AG08395 (cell line): Measurements from ENCODE around the gene CPT1A.

Experiments used
- DNase-seq: peaks from one replicate; pipeline ENCODE4 v3.0.0; 2012; ENCODE audit warnings: mixed read lengths, low spot score

CPT1A gene

DNA sequence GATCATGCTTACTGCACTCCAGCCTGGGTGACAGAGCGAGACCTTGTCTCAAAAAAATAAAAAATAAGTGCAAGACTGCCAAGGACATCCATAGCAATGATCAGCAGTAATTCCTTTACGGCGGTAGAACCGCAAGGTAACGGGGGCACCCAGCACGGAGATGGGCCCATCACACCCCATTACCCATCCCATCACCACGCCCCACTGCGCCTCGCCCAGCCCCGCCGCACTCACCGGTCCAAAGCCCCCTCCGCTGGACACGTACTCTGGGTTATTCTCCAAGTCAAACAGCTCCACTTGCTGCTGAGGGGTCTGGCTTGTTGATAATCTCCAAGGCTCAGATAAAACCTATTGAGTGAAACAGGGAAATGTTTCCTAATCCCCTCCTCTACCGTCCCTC lies 81.7 kb downstream of the CPT1A start:
- DNase-seq = no peak

DNA sequence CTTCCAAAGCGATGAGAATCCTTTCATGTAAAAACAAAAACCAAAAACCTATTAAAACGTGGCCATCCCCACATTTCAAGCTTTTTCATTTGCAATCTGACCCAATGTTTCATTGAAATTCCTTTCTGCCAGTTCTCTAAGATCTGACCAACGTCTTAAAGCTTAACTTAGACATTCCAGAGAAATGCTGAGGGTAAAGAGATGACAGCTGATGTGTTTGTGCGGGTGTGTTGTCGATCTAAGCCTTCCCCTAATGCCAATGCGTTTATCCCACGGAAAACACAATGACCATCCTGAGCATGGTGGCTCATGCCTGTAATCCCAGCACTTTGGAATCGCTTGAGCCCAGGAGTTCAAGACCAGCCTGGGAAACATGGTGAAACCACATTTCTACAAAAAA lies 84.0 kb downstream of the CPT1A start:
- DNase-seq = no peak

DNA sequence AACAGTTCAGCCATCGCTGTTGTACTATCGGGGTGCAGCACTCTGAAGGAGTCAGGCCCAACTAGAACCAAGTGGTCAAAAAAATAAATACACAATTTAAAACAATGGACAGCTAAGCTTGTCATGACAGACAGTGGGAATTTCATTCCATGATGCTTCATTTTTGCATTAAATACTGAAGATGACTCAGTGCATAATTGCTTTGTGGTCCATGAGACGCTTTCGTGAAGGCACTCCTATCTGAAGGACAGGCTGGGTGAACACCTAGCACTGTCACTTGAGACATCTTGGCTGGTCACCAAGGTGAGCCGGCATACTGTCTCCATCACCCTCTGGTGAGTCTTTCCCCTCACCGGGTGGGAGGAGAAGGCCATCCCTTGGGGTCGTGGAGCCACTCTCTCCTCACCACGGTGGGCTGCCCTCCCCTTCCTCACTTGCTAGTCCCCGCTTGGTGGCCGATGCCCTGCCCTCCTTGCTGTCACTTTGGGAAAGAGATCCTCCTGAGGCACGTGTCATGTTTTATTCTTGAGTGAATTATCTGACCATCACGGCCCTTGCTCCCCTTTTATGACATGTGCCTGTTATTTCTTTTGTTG lies 85.4 kb downstream of the CPT1A start:
- DNase-seq = no peak

DNA sequence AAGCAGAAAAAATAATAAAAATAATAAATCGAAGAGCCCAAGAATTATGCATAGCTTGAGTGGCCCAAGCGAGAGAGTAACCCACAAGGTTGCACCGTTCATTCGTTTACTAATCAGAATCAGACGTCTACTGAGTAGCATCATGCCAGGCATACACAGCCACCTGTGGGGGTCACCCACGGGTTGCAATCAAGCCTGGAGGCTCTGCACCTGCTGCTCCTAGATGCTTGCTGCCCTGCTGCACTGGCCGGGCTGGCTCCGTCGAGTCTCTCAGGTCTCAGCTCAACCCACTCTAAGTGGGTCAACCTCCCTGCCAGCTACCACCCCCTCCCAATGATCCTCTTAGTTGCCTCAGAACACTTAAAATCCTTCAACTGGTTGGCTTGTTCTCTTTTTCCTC lies 88.4 kb downstream of the CPT1A start:
- DNase-seq = no peak

DNA sequence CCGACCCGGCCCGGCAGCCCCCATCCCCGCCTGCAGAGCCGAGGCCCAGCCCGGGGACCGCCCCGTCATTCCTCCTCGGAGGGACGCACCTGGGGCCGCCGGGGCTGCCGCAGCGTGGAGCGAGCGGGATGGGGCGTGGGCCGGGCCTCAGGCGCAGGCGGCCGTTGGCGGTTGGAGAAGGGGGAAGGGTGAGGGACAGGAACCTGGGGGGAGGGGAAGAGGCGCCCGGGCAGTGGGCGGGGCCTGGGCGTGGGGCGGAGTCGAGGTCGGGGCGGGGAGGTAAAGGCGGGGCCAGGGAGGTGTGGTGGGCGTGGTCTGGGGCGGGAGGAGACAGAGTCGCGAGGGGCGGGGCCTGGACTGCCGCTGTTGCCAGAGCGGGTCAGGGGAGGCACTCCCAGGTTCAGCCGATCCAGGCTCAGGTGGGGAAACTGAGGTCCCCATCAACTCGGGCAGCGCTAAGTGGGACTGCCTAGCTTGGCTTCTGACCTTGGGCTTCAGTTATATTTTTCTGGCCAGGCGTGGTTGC lies 90.3 kb downstream of the CPT1A start, which contains the start of gene TESMIN:
TSS of gene TESMIN (minus strand) at position 190 of the 526 bp plus-strand sequence. CDS start 860 bp downstream, outside the sequence.
- DNase-seq = peak; percentile 94

DNA sequence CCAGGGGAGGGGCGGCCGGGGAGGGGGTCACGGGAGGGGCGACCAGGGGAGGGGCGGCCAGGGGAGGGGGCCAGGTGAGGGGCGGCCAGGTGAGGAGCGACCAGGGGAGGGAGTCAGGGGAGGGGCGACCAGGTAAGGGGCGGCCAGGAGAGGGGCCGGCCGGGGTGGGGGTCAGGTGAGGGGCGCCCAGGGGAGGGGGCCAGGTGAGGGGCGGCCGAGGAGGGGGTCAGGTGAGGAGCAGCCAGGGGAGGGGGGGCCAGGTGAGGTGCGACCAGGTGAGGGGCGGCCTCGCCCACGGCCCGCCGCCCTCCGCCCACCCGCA lies 90.8 kb downstream of the CPT1A start:
- no peak for DNase-seq

DNA sequence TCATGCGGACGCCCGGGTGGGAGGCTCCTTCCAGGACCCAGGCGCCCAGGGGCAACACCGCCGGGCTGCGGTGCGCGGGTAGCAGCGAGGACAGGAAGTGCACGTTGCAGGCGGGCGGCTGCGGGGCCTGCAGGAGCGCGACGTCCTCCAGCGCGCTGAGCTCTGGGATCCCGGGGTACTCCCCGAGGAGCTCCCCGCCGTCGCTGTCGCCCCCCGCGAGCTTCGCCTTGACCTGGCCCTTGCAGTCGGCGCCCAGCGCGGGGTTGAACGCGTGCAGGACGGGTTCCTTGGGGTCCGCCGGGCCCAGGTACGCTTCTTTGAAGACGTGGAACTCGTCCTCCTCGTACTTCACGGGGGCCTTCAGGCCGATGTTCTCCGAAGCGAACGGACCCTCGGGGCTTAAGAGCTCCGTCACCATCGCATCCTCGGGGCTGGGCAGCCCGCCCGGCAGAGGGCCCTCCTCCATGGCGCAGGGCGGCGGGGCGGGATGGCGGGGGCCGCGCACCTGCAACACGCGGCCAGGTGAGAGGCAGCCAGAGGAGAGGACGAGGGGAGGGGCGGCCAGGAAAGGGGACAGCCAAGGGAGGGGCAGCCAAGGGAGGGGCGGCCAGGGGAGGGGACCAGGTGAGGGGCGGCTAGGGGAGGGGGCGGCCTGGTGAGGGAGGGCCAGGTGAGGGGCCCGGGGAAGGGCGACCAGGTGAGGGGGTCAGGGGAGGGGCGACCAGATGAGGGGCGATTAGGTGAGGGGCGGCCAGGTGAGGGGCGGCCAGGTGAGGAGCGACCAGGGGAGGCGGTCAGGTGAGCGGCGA lies 91.3 kb downstream of the CPT1A start:
- DNase-seq = no peak

DNA sequence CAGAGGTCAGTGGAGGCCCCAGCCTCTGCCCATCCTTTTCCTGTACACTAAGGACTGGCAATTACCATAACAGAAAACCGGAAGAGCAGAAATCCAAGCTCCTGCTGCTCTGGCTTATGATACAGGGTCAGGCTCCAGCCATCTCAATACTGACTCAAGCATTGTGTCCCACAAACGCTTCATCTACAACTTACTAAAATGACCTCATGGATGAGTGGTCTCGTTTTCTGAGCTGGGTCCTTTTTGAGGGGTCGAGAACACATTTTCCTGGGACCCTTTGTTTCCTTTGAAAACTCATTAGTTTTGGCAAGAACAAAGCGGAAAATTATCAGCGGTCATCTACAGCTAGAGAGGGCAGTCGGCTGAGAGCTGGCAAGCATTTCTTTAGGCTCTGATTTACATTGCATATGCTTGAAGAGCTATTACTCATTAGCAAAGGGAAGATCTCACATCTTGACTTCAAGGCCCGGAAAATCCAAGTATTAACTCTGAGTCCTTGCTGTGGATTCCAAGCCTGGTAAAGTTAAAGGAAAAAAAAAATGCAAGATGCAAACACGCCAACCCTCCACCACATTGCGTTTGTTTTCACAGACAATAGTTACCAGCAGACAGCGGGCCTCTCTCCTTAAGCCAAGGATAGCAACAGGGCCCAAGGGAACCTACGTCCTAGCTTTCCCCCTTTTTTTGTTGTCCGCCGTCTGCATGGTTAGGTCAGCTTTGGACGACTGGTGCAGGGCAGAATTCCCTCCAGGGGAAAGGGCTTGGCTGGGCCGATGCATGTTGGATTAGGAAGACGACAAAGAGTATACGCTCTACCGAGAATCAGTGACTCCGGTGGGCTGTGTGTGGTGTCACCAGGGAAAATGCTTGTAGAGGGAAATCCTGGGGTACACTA lies 92.2 kb downstream of the CPT1A start:
- DNase-seq = no peak

DNA sequence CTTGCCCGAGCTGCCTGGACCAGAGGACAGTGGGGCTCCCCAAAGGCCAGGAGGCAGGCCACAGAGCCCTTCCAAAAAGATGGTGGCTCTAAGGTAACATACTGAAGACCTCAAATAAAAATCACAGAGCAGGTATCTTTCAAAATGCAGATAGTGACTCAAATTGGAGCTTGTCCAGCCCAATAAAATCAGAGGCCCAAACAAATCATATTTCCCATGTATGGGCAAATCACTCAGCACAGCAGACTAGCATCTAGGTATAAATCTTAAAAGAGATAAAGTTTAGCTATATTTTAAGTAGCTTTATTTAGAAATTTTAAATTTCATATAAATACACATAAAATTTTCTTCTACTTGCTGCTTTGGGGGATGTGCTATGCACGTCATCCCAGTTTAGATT lies 93.7 kb downstream of the CPT1A start:
- DNase-seq = no peak

DNA sequence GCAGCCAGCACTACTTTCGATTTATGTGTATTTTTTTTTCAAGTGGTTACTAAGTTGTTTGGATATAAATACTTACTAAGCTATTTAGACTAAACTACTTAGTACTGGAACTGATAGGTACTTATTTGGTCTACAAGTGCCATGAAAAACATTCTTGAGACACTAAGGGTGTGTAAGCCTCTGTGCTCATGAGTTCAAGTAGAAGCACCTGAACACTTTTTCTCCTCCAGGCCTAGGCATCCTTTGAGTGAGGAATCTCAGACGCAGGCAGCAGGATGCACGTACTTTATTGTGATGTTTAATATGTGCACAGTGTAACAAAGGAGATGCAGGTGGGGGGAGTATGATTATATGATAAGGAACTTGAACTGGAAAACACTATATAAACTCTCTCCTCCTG lies 98.2 kb downstream of the CPT1A start:
- no peak for DNase-seq

DNA sequence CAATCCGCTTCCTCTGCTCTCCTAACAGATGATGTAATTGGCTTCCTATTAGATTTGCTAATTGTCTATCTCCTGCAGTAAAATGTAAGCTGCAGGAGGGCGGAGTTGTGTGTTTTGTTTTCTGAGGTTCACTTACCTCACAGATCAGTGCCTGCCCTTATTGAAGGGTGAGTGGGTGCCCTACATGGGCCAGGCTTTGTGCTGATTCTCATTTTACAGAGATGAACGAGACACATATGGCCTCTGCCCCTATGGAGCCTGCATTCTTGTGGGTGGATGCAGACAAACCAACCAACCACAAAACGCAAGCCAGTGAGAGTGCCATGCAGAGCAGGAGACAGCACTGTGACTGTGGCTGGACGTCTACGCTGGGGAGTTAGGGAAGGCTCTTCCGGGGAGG lies 100.3 kb downstream of the CPT1A start:
- no peak for DNase-seq

DNA sequence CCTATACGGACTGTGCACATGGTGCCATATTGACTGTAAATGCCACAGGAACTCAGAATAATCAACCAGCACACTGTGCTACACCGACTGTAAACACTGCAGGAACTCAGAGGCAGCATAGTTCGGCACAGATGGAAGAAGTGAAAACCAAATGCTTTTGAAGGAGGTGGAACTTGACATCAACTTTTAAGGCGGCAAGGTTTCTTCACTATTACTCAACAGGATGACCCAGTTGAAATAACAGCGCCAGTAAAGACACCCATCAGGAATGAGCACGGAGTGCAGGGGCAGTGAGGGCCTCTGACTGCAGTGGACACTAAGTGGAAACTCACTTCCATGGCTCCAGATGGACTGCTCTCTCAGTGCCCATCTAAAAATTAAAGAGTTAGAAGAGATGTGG lies 106.1 kb downstream of the CPT1A start:
- DNase-seq = no peak

DNA sequence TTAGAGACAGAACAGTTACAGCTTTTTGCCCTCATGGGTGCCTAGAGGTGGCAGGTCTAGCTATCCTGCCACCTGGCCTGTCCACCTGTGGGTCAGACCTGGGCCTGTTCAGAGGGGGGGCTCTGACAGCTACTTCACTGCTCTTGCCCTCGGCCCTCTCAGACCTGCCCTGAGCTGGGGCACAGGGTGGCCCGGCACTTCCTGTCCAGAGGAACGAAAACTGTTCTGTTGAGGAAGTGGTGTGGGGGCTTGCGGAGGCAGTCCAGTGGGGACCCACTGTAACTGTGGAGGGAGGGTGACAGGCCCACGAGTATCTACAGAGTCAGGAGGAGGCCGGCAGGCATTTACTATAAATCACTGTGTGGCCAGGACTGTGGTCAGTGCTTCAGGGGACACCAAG lies 106.6 kb downstream of the CPT1A start:
- DNase-seq = no peak

DNA sequence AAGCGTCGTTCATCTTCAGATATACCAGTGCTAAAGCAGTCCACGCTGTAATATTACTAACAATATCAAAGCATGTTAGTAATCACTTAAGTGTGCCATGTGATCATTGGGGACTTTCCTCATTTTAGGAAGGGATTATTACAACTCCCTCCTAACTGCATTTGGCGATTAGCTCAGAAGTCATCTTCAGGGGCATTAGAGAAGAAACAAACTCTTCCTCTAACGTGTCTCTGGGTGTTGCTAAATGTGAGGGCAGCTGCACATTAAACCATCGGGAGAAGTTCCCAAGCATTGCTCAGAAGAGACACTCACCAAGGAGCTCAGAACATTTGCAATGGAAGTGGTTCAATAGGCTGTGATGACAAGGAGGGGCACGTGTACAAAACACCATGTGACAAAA lies 107.6 kb downstream of the CPT1A start:
- no peak for DNase-seq

DNA sequence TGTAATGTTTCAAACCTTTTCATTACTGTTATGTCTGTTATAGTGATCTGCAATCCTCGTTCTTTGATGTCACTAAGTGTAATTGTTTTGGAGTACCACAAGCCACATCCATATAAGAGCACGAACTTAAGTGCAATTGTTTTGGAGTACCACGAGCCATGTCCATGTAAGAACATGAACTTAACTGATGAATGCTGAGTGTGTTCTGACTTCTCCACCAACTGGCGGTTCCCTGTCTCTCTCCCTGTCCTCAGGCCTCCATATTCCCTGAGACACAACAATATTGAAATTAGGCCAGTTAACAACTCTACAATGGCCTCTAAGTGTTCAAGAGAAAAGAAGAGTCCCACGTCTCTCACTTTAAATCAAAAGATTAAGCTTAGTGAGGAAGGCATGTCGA lies 113.9 kb downstream of the CPT1A start:
- DNase-seq = no peak

DNA sequence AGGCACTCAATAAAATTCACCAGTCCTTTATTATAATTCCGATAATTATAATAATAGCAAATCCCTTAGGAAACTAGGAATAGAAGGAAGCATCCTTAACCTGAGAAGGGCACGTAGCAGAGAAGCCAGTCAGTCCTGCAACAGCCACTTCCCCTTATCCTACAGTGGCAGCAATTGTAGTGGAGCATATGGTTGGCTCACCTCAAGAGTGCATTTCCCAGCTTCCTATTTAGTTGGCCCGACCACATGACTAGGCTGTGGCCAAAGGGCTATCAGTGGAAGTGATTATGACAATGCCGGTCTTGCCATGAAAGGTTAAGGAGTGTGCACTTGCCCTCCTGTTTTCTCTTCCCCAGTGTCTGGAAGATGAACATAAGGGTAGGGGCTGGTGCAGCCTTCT lies 117.4 kb downstream of the CPT1A start:
- DNase-seq = no peak

DNA sequence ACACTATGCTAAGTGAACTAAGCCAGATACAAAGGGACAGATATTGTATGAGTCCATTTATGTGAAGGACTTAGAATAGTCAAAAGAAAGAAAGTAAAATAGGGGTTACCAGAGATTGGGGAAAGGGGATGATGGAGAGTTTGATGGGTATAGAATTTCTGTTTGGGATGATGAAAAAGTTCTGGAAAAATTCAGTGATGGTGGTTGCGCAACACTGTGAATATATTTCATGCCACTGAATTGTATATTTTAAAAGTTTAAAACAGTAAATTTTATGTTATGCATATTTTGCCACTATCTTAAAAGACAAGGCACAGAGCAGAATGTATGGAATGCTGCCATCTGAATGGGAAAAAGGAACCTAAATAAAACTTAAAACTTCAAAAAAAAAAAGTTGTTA lies 119.6 kb downstream of the CPT1A start:
- no peak for DNase-seq

DNA sequence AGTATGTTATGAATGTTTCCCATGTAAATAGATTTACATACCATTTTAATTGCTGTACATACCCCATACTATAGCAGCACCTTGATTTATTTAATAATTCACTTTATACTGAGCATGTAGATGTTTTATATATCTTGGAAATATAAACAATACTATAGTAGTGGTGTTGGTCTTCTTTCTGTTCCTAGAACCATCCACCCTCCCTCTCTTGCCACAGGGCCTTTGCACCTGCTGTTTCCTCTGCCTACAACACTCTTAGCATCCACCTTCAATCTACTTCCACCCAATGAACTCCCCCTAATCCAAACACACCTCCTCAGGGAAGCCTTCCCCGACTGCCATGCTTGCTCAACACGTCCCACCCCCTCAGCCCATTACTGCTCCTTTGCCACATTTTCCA lies 120.6 kb downstream of the CPT1A start:
- DNase-seq = no peak

DNA sequence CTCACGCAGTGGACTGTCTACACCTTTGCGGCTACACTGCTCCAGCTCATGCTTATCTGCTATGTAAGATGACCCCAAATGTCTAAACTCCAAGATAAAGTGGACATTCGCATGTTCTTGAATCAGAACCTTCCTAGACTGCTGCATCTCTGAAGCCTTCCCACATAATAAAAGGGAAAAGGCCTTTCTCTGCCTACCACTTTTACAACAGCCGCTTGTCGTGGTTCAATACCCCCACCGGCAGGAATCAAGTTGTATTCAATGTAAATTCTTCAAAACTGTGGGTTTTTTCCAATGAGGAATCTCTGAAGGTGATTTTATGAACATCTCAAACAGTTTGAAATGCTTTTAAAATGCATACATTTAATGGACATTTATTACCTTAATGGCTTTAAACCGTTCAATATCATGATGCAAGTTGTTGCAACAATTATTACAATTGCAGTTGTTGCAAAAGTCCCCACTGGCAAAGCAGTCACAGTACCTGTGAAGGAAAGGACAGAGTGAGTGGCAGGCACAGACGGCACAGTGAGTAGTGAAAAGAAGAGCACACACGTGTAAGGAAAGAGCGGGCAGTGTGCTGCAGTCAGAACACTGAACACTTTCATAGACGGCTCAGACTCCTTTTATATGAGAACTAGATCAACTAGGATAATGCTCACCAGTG lies 126.1 kb downstream of the CPT1A start:
- no peak for DNase-seq

DNA sequence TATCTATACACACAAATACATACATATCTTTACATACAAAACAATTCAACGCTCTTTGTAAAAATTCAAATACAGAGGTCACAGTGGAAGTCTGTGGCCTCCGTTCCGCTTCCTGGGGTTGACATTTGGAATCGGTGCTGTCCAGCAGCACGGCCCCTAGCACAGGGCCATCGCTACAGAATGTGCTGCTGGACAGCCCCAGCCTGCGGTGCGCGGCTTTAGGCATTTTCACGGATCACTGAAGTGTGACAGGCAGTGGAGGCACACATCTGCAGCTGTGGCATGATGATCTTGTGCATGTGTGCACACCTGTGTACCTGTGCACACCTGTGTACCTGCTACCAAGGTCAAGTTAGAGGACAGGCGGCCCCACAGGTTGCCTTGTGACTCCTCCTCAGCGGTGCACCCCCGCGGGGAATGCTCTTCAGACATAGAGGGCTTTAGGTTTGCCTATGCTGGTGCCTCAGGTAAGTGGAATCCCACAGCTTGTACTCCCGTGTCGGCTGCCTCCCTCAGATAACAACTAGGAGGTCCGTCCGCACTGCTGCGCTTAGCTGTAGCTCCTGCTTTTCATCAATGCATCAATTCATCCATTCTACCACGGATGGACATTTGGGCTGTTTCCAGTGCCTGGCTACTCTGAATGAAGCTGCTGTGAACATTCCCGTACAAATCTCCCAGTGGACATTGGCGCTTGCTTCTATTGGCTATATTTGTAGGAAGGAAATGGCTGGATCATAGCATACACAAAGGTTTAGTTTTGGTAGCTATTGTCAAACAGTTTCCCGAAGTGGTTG lies 127.5 kb downstream of the CPT1A start:
- no peak for DNase-seq

DNA sequence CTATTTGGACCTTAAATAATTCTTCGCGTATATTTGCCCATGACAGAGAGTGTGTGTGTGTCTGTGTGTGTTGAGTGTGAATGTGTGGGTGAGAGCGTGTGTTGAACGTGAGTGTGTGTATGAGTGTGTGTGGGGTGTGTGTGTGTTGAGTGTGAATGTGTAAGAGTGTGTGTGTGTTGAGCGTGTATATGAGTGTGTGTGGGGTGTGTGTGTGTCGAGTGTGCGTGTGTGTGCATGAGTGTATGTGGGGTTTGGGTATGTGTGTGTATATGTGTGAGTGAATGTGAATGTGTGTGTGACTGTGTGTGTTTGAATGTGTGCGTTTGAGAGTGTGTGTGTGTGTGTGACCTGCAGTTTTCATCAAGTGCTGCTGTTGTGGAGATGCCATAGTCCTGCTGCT lies 130.6 kb downstream of the CPT1A start:
- DNase-seq = no peak
